ENCODE data around the gene UGT1A5. TPM values are rescaled to one million over a fixed set of nuclear protein-coding genes. Genes with fewer than 3 reads are reported as not detected.

The UGT1A5 gene
- total and polyA plus RNA-seq, 2 of the 13 experiments (the other 11 are each of a cell fraction or from before 2014, with no cell fraction given), result not detected

DNA sequence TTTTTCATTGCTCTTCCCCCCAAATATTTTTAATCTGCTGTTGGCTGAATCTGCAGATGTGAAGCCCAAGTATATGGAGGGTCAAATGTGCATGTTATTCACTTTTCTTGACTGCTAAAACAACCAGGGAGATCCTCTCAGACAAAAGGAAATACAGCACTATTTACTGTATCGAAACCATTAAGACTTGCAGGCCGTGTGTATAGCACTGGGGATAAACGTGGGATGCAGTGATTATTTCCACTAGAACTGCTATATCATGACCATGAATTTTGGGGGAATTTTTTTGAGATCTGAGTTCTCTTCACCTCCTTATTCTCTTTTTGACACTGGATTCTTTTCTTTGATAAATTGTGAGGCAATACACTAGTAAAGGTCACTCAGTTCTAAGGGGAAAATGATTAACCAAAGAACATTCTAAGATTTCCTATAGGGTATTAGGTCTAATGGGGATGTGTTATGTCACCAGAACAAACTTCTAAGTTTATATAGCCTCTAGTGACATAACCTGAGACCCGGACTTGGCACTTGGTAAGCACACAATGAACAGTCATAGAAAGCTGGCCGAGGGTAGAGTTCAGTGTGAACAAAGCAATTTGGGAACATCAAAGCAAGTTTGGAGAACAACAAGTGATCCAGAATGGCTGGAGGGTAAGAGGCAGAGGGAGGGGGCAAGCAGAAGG is 32.5 kb downstream of the UGT1A5 start (continued):
- TF ChIP-seq ZNF460 (CRISPR knock-in tag; IDR thresholded peaks at IDR 0.05; ENCODE audit: borderline replicate concordance), result peak; percentile 31; the same call in 1 of the 2 replicates
- TF ChIP-seq, protein P1, sequence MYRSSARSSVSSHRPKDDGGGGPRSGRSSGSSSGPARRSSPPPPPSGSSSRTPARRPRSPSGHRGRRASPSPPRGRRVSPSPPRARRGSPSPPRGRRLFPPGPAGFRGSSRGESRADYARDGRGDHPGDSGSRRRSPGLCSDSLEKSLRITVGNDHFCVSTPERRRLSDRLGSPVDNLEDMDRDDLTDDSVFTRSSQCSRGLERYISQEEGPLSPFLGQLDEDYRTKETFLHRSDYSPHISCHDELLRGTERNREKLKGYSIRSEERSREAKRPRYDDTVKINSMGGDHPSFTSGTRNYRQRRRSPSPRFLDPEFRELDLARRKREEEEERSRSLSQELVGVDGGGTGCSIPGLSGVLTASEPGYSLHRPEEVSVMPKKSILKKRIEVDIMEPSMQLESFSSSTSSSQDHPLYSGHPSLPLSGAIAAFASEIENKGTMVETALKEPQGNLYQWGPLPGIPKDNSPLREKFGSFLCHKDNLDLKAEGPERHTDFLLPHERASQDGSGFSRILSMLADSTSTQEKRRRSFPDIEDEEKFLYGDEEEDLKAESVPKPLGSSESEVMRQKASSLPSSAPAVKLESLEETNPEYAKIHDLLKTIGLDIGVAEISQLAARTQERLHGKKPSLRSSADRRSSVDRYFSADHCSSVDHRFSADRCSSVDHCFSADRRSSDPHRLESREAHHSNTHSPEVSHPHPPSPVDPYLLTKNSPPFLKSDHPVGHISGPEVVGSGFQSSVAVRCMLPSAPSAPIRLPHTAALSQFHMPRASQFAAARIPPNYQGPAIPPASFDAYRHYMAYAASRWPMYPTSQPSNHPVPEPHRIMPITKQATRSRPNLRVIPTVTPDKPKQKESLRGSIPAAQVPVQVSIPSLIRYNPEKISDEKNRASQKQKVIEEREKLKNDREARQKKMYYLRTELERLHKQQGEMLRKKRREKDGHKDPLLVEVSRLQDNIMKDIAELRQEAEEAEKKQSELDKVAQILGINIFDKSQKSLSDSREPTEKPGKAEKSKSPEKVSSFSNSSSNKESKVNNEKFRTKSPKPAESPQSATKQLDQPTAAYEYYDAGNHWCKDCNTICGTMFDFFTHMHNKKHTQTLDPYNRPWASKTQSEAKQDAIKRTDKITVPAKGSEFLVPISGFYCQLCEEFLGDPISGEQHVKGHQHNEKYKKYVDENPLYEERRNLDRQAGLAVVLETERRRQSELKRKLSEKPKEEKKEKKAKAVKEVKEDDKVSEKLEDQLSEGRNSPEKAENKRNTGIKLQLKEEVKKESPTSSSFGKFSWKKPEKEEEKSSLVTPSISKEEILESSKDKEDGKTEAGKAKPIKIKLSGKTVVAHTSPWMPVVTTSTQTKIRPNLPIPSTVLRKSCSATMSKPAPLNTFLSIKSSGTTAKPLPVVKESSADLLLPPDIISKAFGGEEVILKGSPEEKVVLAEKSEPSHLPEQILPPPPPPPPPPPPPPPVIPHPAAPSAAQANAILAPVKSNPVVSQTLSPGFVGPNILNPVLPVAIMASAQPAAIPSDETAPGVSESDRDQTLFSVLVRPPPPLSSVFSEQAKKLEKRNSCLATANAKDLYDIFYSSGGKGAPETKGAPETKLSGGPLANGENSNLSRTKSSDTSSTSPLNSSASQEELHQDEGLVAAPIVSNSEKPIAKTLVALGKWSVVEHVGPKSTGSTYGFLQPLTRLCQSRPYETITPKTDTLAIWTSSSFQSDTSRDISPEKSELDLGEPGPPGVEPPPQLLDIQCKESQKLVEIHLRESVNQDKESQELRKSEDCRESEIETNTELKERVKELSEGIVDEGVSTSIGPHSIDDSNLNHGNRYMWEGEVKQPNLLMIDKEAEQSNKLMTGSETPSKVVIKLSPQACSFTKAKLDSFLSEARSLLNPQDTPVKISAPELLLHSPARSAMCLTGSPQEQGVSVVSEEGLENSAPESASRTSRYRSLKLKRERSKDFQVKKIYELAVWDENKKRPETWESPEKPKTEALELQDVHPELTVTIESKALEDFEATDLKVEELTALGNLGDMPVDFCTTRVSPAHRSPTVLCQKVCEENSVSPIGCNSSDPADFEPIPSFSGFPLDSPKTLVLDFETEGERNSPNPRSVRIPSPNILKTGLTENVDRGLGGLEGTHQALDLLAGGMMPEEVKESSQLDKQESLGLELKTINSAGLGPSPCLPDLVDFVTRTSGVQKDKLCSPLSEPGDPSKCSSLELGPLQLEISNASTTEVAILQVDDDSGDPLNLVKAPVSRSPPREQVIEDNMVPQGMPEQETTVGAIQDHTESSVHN (CRISPR knock-in tag; IDR thresholded peaks at IDR 0.05), result no peak
- TF ChIP-seq TCF12 (IDR thresholded peaks at IDR 0.05), result no peak
- TF ChIP-seq TCF12 (CRISPR knock-in tag; IDR thresholded peaks at IDR 0.05), result peak; percentile 98
- 0 out of 2 replicates have a peak, but pooled peaks have one; percentile 31 for TF ChIP-seq KDM1A (CRISPR knock-in tag; IDR thresholded peaks at IDR 0.05)
- no peak for TF ChIP-seq ZNF530 (CRISPR knock-in tag; IDR thresholded peaks at IDR 0.05; ENCODE audit: low read depth)
- TF ChIP-seq ZNF160 (CRISPR knock-in tag; IDR thresholded peaks at IDR 0.05), result peak; percentile 54
- TF ChIP-seq HMG20B (CRISPR knock-in tag; conservative IDR thresholded peaks at IDR 0.05), result peak; percentile 98
- peak; percentile 84 for TF ChIP-seq ZNF331 (CRISPR knock-in tag; IDR thresholded peaks at IDR 0.05)
- peak; percentile 44; the same call in 1 of the 2 replicates for TF ChIP-seq ZNF543 (CRISPR knock-in tag; IDR thresholded peaks at IDR 0.05)
- peak; percentile 95 for TF ChIP-seq GATA4 (IDR thresholded peaks at IDR 0.05; ENCODE audit: borderline replicate concordance, low read depth)
- TF ChIP-seq HOXD1 (CRISPR knock-in tag; IDR thresholded peaks at IDR 0.05), result 0 out of 2 replicates have a peak, but pooled peaks have one; percentile 72
- 0 out of 2 replicates have a peak, but pooled peaks have one; percentile 9 for TF ChIP-seq ZNF790 (CRISPR knock-in tag; IDR thresholded peaks at IDR 0.05; ENCODE audit: borderline replicate concordance)
- 0 out of 2 replicates have a peak, but pooled peaks have one; percentile 39 for TF ChIP-seq ZNF230 (CRISPR knock-in tag; IDR thresholded peaks at IDR 0.05)
- peak; percentile 74; the same call in 1 of the 2 replicates for TF ChIP-seq KLF11 (CRISPR knock-in tag; IDR thresholded peaks at IDR 0.05)

All from HepG2 (cell line).